ENCODE measurements around the gene ARHGEF25.
"Not testable (repeated sequence)": the region's sequence is repeated elsewhere in the genome, so short reads cannot be mapped to it uniquely, and the experiment has no call there.

The ARHGEF25 gene

DNA sequence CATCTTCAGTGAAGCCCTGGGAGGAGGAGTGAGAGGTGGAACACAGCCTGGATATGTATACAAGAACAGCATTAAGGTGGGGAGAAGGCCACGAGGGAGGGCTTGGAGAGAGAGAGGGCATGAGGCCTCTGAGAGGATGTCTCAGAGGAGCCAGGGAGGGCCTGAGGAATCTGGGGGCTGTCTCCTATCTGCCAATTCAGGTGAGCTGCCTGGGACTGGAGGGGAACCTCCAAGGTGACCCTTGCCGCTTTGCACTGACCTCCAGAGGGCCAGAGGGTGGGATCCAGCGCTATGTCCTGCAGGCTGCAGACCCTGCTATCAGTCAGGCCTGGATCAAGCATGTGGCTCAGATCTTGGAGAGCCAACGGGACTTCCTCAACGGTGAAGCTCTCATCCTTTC is 4.4 kb downstream of the ARHGEF25 start:
- in situ Hi-C loops (cut with HindIII; ENCODE audit: low pct_ligation_motif_present, low sequenced_read_pairs) = no loop called here
- H3K4me3 ChIP-seq (ENCODE audit: low read depth, low read length) = no peak overlapping the region
- peaks cover 13% of the 10 kb centered on the region for H3K27me3 ChIP-seq (replicated peaks)
- H3K36me3 ChIP-seq (replicated peaks) = no peaks in the 10 kb centered on the region
- TF ChIP-seq, protein P1, sequence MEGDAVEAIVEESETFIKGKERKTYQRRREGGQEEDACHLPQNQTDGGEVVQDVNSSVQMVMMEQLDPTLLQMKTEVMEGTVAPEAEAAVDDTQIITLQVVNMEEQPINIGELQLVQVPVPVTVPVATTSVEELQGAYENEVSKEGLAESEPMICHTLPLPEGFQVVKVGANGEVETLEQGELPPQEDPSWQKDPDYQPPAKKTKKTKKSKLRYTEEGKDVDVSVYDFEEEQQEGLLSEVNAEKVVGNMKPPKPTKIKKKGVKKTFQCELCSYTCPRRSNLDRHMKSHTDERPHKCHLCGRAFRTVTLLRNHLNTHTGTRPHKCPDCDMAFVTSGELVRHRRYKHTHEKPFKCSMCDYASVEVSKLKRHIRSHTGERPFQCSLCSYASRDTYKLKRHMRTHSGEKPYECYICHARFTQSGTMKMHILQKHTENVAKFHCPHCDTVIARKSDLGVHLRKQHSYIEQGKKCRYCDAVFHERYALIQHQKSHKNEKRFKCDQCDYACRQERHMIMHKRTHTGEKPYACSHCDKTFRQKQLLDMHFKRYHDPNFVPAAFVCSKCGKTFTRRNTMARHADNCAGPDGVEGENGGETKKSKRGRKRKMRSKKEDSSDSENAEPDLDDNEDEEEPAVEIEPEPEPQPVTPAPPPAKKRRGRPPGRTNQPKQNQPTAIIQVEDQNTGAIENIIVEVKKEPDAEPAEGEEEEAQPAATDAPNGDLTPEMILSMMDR (IDR thresholded peaks at IDR 0.05; ENCODE audit: low read depth, low read length, missing control alignments) = no peak
- no peak for DNase-seq
- no peak overlapping the region for H3K27ac ChIP-seq

DNA sequence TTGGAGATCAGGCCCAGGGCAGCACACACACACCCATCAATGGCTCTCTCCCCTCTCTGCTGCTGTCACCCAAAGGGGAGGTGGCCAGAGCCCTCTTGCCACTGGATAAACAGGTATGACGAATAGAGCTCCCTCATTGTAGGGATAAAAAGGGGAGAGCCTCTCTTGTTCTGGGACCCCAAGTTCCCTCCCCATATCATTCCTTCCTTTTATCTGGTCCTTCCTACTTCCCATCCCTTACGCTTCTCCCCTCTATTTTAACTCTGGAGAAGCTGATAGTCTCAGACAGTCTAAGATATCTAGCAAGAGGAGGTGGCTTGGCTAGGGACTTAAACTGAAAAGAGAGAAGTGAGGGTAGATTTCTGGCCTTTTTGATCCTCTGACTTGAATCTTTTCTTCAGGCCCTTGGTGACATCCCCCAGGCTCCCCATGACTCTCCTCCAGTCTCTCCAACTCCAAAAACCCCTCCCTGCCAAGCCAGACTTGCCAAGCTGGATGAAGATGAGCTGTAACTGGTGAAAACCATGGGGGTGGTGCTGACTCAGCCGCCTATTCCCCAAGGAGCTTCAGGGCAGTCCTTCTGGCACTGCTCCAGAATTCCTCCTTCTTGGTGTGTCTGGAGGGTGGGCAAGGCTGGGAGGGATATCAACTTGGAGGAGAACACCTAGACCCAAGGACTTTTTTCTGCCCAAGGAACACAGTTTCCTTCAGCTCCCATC is 5.3 kb downstream of the ARHGEF25 start:
- peak; percentile 47 for DNase-seq

DNA sequence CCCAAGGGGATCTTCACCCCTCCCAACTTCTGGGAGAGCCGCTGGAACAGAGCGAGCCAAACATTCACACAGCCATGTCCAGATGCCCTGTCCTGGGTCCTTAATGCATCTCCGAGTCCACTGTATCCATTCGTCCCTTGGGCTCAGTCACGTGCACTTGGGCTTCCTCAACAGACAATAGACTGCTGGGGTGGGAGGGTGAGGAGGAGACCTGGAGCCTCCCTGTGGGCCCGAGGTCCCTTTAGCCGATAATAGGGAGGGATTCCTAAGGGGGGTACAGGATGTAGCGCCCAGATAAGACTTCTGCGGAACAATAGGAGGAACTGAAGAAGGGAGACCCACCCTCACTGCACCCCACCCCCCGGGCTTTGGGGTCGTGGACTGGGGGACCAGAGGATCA is 6.7 kb downstream of the ARHGEF25 start:
- H3K27ac ChIP-seq = no peak overlapping the region
- H3K36me3 ChIP-seq (replicated peaks) = no peaks in the 10 kb centered on the region
- TF ChIP-seq, protein P1 (IDR thresholded peaks at IDR 0.05; ENCODE audit: low read depth, low read length, missing control alignments) = no peak
- in situ Hi-C loops (cut with HindIII; ENCODE audit: low pct_ligation_motif_present, low sequenced_read_pairs) = no loop called here
- peaks cover 30% of the 10 kb centered on the region for H3K27me3 ChIP-seq (replicated peaks)
- H3K4me3 ChIP-seq (ENCODE audit: low read depth, low read length) = no peak overlapping the region
- DNase-seq = no peak

More for the DNA sequence above, 5.3 kb downstream of the ARHGEF25 start:
- Histone ChIP-seq H3K27ac (no peak overlapping the region), H3K4me3 (ENCODE audit: low read depth, low read length) (no peak overlapping the region), H3K36me3 (replicated peaks) (no peaks in the 10 kb centered on the region), H3K27me3 (replicated peaks) (peaks cover 22% of the 10 kb centered on the region)
- TF ChIP-seq, protein P1 (IDR thresholded peaks at IDR 0.05; ENCODE audit: low read depth, low read length, missing control alignments) = no peak
- in situ Hi-C loops (cut with HindIII; ENCODE audit: low pct_ligation_motif_present, low sequenced_read_pairs) = no loop called here

DNA sequence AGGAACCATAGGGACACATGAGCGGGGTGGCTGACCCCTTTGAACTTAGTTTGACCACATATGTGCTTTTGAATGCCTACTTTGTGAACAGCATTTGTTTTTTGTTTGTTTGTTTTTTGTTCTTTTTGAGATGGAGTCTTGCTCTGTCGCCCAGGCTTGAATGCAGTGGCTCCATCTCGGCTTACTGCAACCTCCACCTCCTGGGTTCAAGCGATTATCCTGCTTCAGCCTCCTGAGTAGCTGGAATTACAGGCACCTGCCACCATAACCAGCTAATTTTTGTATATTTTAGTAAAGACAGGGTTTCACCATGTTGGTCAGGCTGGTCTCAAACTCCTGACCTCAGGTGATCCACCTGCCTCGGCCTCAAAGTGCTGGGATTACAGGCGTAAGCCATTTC is 7.2 kb downstream of the ARHGEF25 start:
- H3K4me3 ChIP-seq (ENCODE audit: low read depth, low read length); in situ Hi-C loops (cut with HindIII; ENCODE audit: low pct_ligation_motif_present, low sequenced_read_pairs); H3K27ac ChIP-seq; H3K36me3 ChIP-seq (replicated peaks); DNase-seq: not testable (repeated sequence)
- peaks cover 30% of the 10 kb centered on the region for H3K27me3 ChIP-seq (replicated peaks)

DNA sequence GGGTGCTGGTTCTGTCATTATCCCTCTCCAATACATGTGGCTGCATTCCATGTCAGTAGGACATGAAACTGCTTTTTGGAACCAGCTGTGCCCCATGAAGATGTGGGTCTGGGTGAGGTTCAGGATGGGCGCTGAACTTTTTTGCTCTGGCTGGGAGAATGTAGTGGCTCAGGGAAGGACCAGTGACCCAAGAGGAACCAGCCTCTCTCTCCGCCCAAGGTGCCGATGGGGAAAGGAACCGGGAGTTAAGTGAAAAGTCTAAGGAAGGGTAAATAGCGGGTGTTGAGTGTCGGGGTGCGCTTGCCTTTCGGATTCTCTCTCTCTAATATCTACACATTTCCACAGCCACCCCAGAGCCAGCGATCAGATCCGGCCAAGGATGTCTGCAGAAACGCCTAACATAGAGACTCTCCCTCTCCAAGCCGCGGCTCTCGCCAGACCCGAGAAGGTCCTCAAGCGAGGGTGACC is 7.8 kb downstream of the ARHGEF25 start:
- in situ Hi-C loops (cut with HindIII; ENCODE audit: low pct_ligation_motif_present, low sequenced_read_pairs) = no loop called here
- Histone ChIP-seq H3K27me3 (replicated peaks) (peaks cover 30% of the 10 kb centered on the region), H3K27ac (no peak overlapping the region), H3K4me3 (ENCODE audit: low read depth, low read length) (no peak overlapping the region), H3K36me3 (replicated peaks) (no peaks in the 10 kb centered on the region)
- no peak for DNase-seq
- TF ChIP-seq, protein P1 (IDR thresholded peaks at IDR 0.05; ENCODE audit: low read depth, low read length, missing control alignments) = no peak

DNA sequence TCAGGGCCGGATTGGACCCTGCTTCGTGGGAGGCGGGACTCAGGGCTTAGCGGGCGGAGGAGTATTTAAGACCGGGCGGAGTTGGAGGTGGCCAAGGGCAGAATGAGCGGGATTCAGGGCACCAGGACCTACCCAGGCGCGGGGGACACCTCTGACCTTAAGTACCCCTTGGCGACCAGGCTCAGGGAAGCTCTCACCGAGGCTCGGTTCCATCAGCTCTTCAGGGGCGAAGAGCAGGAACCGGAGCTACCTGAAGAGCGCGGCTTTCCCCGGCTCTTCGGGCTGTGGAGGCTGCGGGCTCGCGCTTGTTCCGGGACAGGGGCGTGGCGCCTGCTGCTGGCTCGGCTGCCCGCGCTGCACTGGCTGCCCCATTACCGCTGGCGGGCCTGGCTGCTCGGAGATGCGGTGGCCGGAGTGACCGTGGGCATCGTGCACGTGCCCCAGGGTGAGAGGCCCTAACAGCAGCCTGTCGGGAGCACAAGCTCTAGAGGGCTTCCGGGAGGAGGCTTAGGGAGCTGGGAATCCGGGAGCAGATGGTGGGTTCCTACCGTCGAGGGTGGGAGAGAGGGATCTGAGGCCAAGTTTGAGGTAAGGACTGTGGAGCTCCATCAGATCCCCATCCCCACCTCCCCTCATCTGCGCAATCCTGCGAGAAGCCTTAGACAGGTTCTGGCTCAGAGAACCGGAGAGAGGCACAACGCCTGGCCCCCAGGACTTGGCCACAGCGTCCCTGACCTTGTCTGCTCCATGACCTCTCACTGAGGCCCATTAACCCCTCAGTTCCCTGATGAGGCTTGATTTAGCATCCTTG is 8.4 kb downstream of the ARHGEF25 start:
- H3K4me3 ChIP-seq (ENCODE audit: low read depth, low read length) = no peak overlapping the region
- in situ Hi-C loops (cut with HindIII; ENCODE audit: low pct_ligation_motif_present, low sequenced_read_pairs) = no loop called here

More for the DNA sequence above, 8.4 kb downstream of the ARHGEF25 start:
- TF ChIP-seq, protein P1 (IDR thresholded peaks at IDR 0.05; ENCODE audit: low read depth, low read length, missing control alignments) = no peak
- Histone ChIP-seq H3K27me3 (replicated peaks) (peaks cover 35% of the 10 kb centered on the region), H3K36me3 (replicated peaks) (no peaks in the 10 kb centered on the region), H3K27ac (no peak overlapping the region)
- no peak for DNase-seq
